GM21526 (cell line): ENCODE data around the gene NHSL1.
"Not testable (repeated sequence)": the region's sequence is repeated elsewhere in the genome, so short reads cannot be mapped to it uniquely, and the experiment has no call there.

Experiments
- ATAC-seq: cut with Tn5 transposase; IDR thresholded peaks from one replicate; pipeline ENCODE4 v1.9.1; 2021; ENCODE audit warnings: moderate library complexity; ENCODE audit not compliant: unreplicated experiment, low FRiP score

The NHSL1 gene

DNA sequence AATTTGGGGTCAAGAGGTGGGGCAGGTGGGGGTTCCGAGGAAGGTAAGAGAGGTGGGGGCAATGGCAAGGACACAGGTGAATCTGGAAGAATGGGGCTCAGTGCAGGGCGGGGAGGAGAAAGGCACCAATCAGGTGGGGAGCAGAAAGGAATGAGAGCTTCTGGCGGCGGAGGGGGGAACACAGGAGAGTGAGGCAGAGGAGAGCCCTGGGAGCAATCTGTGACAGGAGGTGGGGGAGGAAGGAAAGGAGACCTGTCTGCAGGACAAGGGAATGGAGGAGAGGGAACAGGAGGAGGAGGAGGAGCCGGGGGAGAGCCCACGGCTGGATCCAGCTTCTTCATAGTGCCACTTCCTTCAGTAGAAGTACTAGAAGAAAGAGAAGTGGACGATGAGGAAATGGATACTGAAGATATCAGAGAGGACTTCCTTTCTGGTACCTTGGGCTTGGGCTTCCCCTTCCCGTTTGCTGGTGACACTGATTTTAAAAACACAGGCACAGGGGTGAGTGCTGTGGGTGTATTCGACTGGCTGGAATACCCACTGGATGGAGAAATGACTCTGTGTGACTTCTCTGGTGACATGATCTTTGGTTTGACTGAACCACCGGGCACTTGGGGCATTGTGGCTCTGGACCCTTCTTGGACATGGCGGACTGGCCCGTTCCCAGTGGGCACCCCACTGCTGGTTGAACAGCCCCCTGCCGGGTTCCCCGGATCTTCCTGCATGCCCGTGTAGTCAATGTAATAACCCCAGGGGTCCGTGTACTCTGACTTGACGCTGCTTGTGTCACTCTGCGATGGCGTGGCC lies 67.8 kb downstream of the NHSL1 start:
- no peak for ATAC-seq

GRCh38 chr6:138430361-138431145 lies 68.7 kb downstream of the NHSL1 start:
- no peak for ATAC-seq

DNA sequence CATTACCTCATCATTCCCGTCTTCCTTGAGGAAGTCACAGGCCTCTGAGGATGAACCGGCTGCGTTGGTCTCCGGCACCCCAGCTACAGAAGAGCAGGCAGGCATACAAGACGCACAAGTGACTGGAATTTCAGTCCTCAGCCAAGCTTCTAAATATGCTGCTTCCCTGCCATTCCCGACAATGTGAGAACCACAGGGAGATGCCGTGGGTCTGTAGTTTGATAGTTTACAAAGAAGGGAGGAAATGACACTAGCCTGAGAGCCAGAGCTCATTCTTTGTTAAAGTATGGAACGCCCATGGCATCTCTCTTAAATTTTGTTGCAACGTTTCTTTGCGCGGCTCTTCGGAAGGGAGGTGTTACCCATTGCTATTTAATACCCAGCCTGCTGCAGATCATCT lies 69.5 kb downstream of the NHSL1 start:
- ATAC-seq = no peak

GRCh38 chr6:138428944-138429598 lies 70.2 kb downstream of the NHSL1 start:
- no peak for ATAC-seq

DNA sequence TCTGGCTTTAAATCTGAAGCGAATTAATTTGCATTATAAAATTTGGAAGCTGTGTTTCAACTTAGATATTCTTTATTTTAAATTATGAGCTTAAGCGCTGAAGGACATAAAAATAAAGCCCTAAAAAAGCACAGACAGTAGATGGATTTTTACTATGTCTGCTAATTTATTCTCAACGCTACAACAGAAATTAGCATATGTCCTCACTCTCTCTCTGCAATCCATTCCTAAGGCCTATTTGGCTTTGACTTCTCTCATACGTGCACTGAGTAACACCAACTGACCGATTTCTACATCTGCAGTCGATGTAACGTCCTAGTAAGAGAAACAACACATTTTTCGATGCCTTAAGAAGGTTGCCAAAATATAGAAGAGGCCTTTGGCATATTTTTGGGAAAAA lies 71.6 kb downstream of the NHSL1 start:
- no peak for ATAC-seq

- no peak for ATAC-seq
Observed at GRCh38 chr6:138426500-138427123, 72.7 kb downstream of the NHSL1 start.

GRCh38 chr6:138425256-138425655 lies 74.0 kb downstream of the NHSL1 start:
- ATAC-seq = not testable (repeated sequence)

DNA sequence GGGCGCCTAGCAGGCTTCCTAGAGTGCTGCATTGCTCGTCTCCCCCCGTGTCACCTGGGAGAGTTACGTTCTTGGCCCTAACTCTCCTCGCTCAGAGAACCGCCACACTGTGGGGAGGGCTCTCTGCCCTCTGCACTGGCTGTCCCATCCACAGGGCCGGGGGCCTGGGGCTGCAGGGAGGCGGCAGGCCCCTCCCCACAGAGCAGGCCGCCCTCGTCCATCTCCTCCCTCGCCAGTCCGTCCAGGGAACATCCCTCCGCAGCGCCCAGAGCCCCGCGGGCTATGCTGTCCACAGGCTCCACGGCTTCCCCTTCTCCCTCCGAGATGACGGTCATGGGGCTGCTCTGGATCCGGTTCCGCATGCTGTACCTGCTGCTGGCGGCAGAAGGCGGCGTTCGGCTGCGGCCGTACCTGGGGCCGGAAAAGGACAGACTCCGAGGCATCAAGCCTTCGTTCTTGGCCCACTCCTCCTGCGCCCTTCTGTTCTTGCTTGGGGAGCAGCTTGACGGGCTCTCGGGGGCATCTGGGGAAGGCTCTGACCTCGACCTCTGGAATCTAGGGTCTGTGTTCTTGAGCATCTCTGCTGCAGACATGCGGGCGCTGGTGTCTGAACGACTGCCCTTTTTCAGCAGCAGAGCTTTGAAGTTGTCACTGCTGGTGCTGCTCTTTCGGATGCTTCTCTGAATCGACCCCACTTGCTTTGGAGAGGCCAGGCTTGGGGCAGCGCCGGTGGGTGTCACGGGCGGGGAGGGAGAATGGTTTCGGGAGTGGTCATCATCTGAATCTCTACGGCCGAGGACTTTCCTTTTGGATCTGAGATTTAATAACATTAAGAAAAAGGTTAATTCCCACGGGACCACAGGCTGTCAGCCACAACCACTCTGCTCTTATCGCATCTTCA lies 75.0 kb downstream of the NHSL1 start:
- no peak for ATAC-seq

GRCh38 chr6:138422861-138423260 lies 76.4 kb downstream of the NHSL1 start:
- ATAC-seq = no peak

- no peak for ATAC-seq
Observed at GRCh38 chr6:138421608-138422007, 77.7 kb downstream of the NHSL1 start.

GRCh38 chr6:138421089-138421488 lies 78.2 kb downstream of the NHSL1 start:
- ATAC-seq = no peak

DNA sequence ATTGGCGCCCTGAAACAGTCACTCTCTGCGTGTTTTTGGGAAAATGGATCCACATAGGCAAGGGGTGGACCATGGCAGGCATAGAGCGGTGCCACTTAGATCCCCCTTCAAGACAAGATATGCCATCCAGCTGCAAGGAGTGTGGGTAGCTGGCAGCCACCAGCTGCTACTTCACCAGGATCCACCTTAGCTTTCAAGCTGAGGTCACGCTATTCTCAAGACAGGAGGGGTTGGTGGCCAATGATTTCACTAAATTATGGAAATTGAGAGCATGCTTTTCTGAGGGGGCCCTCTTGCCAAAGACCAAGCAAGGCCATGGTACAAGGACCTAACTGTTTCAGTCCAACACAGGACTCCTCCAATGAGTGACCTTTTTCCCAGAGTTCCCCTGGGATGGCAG lies 78.9 kb downstream of the NHSL1 start:
- no peak for ATAC-seq

DNA sequence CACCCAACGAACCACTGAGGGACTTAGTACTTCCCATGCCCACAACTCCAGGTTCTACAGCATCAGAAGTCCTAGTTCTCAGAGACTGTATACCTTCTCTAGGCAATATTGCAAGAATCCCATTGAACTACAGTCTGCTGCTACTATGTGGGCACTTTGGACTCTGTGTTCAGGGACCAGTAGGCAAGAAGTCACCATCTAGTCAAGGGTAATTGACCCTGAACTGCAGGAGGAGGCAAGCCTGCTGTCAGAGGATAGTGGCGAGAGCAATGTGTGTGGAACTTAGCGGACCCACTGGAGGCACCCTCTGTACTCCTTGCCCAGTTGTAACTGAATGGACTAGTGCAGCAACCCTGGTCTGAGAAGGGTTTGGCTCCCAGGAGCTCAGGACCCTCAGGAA lies 79.5 kb downstream of the NHSL1 start:
- no peak for ATAC-seq

DNA sequence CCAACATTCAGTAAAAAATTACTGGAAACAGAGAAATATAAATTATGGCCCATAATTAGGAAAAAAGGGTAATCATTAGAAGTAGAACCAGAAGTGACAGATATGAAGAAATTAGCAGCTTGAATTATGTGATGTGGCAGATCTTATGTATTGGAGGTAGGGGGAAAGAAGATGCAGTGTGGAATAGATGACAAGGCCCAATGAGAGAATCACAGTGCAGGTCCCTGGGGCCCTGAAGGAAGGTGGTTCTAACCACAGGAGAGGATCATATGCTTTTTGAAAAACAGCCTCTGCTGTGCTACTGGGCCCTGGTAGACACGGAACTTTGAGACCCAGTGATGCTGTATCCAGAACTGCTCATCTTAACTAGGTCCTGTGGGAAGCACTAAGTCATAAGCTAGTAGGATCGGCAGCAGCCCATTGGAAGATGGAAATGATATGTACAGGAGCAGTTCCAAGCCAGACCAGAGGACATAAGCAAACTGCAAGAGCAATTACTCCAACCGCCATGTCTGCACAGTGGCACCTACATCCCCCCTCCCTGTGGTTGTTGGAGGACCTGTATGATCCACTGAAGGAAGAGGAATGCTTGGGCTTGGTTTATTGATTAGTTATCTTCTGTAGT lies 81.1 kb downstream of the NHSL1 start:
- ATAC-seq = no peak

DNA sequence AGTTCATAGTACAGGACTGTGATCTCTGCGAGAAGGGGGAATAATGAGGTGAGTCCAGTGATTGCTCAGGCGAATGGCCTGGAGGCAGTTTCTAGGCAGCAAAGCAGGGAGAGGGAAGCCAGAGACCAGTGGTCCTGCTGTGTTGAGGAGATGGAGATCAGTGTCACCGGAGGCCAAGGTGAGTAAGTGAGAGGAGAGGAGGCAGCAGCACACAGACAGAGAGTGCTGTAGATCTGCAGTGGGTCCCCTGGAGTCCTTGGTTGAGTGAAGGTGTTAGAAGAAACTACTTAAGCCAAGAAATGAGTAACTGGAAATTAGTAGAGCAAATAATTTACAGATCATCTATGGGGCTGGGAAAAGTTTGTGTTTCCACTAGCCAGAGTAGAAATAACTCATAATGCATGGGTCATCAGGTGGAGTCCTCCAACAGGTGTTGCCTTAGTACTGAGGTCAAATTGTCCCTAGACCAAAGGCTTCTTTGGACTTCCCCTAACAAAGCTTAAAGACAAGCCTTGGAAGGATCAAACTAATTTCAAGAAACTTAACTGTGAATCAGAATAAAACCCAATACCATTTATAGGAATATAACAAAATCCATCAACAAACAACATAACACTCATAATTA lies 81.7 kb downstream of the NHSL1 start:
- no peak for ATAC-seq

DNA sequence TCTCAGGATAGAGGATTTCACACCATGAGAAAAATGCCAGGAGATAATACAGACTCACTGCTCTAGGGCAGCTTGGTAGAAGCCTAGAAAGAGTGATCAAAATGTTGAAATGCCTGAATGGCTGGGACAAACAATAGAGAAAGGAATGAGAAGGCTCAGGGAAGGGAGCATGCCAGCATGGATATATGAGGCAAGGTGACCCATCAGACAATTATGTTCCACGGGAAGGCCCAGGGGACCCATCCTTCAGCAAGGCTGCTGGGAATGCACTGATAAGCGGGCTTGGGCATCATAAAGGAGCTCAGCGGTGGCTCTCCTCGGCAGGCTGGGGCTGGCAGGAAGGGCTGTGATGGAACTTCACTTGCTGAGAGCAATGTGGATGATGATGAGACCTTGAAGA lies 83.1 kb downstream of the NHSL1 start:
- no peak for ATAC-seq

DNA sequence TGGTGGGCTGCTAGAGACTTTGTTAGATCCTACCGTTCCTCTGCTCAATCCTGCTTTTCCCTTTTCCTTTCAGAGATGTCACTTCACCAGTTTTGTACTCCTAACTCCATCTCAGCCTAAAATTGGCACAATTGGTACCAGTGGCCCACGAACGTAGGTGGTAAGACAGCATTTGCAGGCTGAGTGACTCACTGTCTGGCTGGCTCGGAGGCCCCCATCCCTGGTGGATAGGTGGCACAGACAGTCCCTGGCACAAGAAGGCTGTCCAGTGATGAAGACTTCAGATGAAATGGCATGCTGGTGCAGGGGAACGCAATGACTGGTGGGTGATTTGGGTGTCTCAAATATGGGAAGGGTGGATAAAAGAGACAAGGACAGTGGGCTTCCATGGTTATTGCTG lies 84.2 kb downstream of the NHSL1 start:
- no peak for ATAC-seq

DNA sequence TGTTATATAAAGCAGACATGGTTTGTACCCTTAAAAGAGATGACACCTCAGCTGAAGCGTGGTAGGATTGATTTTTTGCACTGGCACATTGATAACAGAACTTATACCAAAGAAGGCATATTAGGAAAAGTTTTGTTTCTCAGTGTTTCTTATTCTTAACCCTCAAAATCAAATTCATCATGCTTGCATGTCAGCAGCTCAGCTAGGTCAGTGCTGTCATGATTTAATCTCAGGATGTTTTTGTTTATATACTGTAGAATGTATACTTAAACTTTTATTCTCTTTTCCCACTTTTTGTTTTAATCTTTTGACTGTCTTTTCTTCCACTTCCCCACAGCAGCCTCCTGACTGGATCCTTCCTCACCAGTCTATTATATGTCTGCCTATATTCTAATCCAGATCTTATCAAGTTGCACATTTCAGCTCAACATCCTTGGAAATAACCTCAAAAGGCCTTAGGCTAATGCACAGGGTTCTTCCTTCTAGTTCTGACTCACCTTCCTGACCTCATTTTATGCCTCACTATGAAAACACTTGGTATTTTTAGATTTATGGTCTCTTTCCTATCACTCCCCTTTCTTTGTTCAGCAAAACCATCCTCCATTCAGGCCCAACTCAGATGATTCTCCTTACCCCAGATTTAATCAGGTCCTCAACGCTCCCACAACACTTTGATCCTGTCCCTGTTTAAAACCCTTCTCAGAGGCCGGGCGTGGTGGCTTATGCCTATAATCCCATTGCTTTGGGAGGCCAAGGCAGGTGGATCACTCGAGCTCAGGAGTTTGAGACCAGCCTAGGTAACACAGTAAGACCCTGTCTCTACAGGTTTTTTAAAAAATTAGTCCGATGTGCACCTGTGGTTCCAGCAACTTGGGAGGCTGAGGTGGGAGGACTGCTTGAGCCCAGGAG lies 88.1 kb downstream of the NHSL1 start:
- ATAC-seq = no peak
